PC-3 (cell line): ENCODE results near the gene SSNA1. TPM values are rescaled to one million over a fixed set of nuclear protein-coding genes. Genes with fewer than 3 reads are reported as not detected.

Experiments used
- ATAC-seq: fragments of 200-7000 bp; cut with Tn5 transposase; 2 replicates; pipeline ENCODE4 v1.9.1; 2020; ENCODE audit warnings: mild to moderate bottlenecking, moderate library complexity
- BruUV-seq: library from RNA; stranded (reverse); fragments of 400-500 nt; replicated peaks from 2 replicates; lab custom pipeline; 2021; lab: Mats Ljungman, UMichigan
- CTCF ChIA-PET: fragments of 300-600 bp; sonication (Branson Sonifier 250); formaldehyde crosslinking; loops from one replicate; lab custom pipeline; 2022; ENCODE audit warnings: antibody characterized with exemption; lab: Charles Lee
- POLR2A ChIA-PET: fragments of 300-600 bp; sonication (Branson Sonifier 250); formaldehyde crosslinking; loops from one replicate; lab custom pipeline; 2022; ENCODE audit warnings: antibody characterized with exemption; ENCODE audit not compliant: unreplicated experiment; lab: Charles Lee
- DNase-seq: peaks from one replicate; pipeline ENCODE4 v3.0.0-alpha.2; 2015
- H2AFZ ChIP-seq: fragments of 300-600 bp; sonication (generic); 2 replicates; pipeline ENCODE4 v1.6.0; 2016; ENCODE audit warnings: antibody characterized with exemption, low read length
- H3F3A ChIP-seq: fragments of 300-600 bp; sonication (generic); one replicate; pipeline ENCODE4 v1.6.0; 2017; ENCODE audit warnings: antibody characterized with exemption, low read length, control low read depth, mild to moderate bottlenecking; ENCODE audit not compliant: unreplicated experiment
- H3K27ac ChIP-seq: fragments of 300-600 bp; sonication (generic); 2 replicates; pipeline ENCODE4 v1.5.1; 2016; ENCODE audit warnings: mild to moderate bottlenecking, low read length
- H3K27me3 ChIP-seq: fragments of 300-600 bp; sonication (generic); 2 replicates; pipeline ENCODE4 v1.6.1; 2016; ENCODE audit warnings: low read length, mixed read lengths
- H3K36me3 ChIP-seq: fragments of 300-600 bp; sonication (generic); 2 replicates; pipeline ENCODE4 v1.6.1; 2016; ENCODE audit warnings: low read depth, mixed run types, low read length, mixed read lengths
- H3K4me1 ChIP-seq: fragments of 300-600 bp; sonication (generic); 2 replicates; pipeline ENCODE4 v1.5.1; 2016; ENCODE audit warnings: low read length; ENCODE audit not compliant: insufficient read depth
- H3K4me2 ChIP-seq: fragments of 300-600 bp; sonication (generic); 2 replicates; pipeline ENCODE4 v1.6.0; 2016; ENCODE audit warnings: low read length
- H3K4me3 ChIP-seq: fragments of 300-600 bp; sonication (generic); 2 replicates; pipeline ENCODE4 v1.5.1; 2016; ENCODE audit warnings: mild to moderate bottlenecking, low read length, mixed read lengths
- H3K79me2 ChIP-seq: fragments of 300-600 bp; sonication (generic); 2 replicates; pipeline ENCODE4 v1.6.1; 2017; ENCODE audit warnings: low read length, mixed read lengths
- H3K9ac ChIP-seq: fragments of 300-600 bp; sonication (generic); 2 replicates; pipeline ENCODE4 v1.6.0; 2016; ENCODE audit warnings: mild to moderate bottlenecking, low read length
- H3K9me2 ChIP-seq: fragments of 300-600 bp; sonication (generic); replicated peaks from 2 replicates; pipeline ENCODE4 v1.6.1; 2016; ENCODE audit warnings: mixed run types, low read length, mixed read lengths
- H3K9me3 ChIP-seq: fragments of 300-600 bp; sonication (generic); 2 replicates; pipeline ENCODE4 v1.6.1; 2016; ENCODE audit warnings: low read length, mixed read lengths
- H4K20me1 ChIP-seq: fragments of 300-600 bp; sonication (generic); 2 replicates; pipeline ENCODE4 v1.6.1; 2016; ENCODE audit warnings: low read length, mixed read lengths
- CTCF ChIP-seq: fragments of 300-600 bp; sonication (generic); conservative IDR thresholded peaks from 2 replicates; pipeline ENCODE4 v1.5.1; 2017; ENCODE audit warnings: antibody characterized with exemption, low read depth, mild to moderate bottlenecking, low read length
- EZH2 ChIP-seq: fragments of 300-600 bp; sonication (generic); IDR thresholded peaks from one replicate; pipeline ENCODE4 v1.6.1; 2017; ENCODE audit warnings: antibody characterized with exemption, mild to moderate bottlenecking, low read length; ENCODE audit not compliant: unreplicated experiment
- EZH2phosphoT487 ChIP-seq: fragments of 300-600 bp; sonication (generic); IDR thresholded peaks from 2 replicates; pipeline ENCODE4 v1.6.1; 2018; ENCODE audit warnings: mild to moderate bottlenecking, antibody characterized with exemption, low read length, borderline replicate concordance
- intact Hi-C: fragments of 100-400 bp; cut with micrococcal nuclease; formaldehyde crosslinking; loops from 2 replicates; pipeline ENCODE4 v1.9.0; 2023
- total RNA-seq: library from RNA; depleted of rRNA; stranded (reverse); fragments of >200 nt; gene quantifications from 2 replicates; pipeline ENCODE4 v1.2.3, GENCODE V29; 2014

SSNA1 gene
- total RNA-seq, 1 experiment from 2014 or later = 123 TPM

- Histone ChIP-seq H3K9ac (no peak overlapping the region), H3K36me3 (no peaks in the 10 kb centered on the region), H2AFZ (no peak overlapping the region), H3F3A (no peaks in the 10 kb centered on the region), H3K4me3 (no peak overlapping the region), H3K4me1 (peaks cover 16% of the 10 kb centered on the region), H3K27me3 (no peaks in the 10 kb centered on the region), H3K9me2 (no peaks in the 10 kb centered on the region), H3K79me2 (peaks cover 7% of the 10 kb centered on the region; the same call in 1 of the 2 replicates), H3K9me3 (no peaks in the 10 kb centered on the region), H4K20me1 (no peaks in the 10 kb centered on the region), H3K27ac (no peak overlapping the region), H3K4me2 (no peak overlapping the region)
- ChIA-PET CTCF (interaction anchor here (1.2 kb wide), 1 partner anchor 9 kb away, joined by 3 read pairs; no protein-coding TSS in a partner anchor), POLR2A (no interaction called here)
- TF ChIP-seq EZH2phosphoT487 (no peak), CTCF (no peak), EZH2 (no peak)
- no TSS peak for BruUV-seq
- DNase-seq (no peak), ATAC-seq (no peak)
- intact Hi-C loops = no loop called here
Measured at GRCh38 chr9:137233143-137233980, 44.9 kb downstream of the SSNA1 start.

- no peaks in the 10 kb centered on the region for H3K9me3 ChIP-seq
- TF ChIP-seq EZH2 = no peak
- no peak for TF ChIP-seq EZH2phosphoT487
- no peak for TF ChIP-seq CTCF
- DNase-seq = no peak
- H3K4me1 ChIP-seq = peaks cover 22% of the 10 kb centered on the region
- intact Hi-C loops = no loop called here
- no peaks in the 10 kb centered on the region for H3K36me3 ChIP-seq
- H3F3A ChIP-seq = no peaks in the 10 kb centered on the region
- POLR2A ChIA-PET = no interaction called here
- no peak overlapping the region for H3K4me3 ChIP-seq
- CTCF ChIA-PET = interaction anchor here (1.2 kb wide), 1 partner anchor 10 kb away, joined by 3 read pairs; no protein-coding TSS in a partner anchor
- no TSS peak for BruUV-seq
- no peak for ATAC-seq
- H3K27me3 ChIP-seq = no peaks in the 10 kb centered on the region
- H3K79me2 ChIP-seq = peaks cover 15% of the 10 kb centered on the region
- no peaks in the 10 kb centered on the region for H3K9me2 ChIP-seq
- no peak overlapping the region for H2AFZ ChIP-seq
- H3K9ac ChIP-seq = no peak overlapping the region
- no peak overlapping the region for H3K4me2 ChIP-seq
- no peaks in the 10 kb centered on the region for H4K20me1 ChIP-seq
- H3K27ac ChIP-seq = no peak overlapping the region
Measured at GRCh38 chr9:137234055-137234697, 45.7 kb downstream of the SSNA1 start.
